HepG2 (cell line): ENCODE measurements around the gene C1orf74. TPM values are rescaled to one million over a fixed set of nuclear protein-coding genes. Genes with fewer than 3 reads are reported as not detected.

Experiments
- ATAC-seq: fragments of 200-7000 bp; cut with Tn5 transposase; 3 replicates; pipeline ENCODE4 v1.9.1; 2020; ENCODE audit warnings: mild to moderate bottlenecking, moderate library complexity
- BruUV-seq: library from RNA; stranded (reverse); fragments of 400-500 nt; replicated peaks from 2 replicates; lab custom pipeline; 2021; lab: Mats Ljungman, UMichigan
- CTCF ChIA-PET: fragments of 300-600 bp; formaldehyde crosslinking; extraction: SDS; loops from one replicate; lab custom pipeline; 2021; ENCODE audit warnings: low total read pairs, inconsistent platforms, low intra/inter-chr PET ratio; lab: Yijun Ruan, JAX
- POLR2A ChIA-PET: fragments of 350-600 bp; sonication (Branson Sonifier 250); formaldehyde crosslinking; loops from one replicate; lab custom pipeline; 2020; ENCODE audit warnings: antibody characterized with exemption, inconsistent platforms; lab: Yijun Ruan, JAX
- DNase-seq: peaks from one replicate; pipeline ENCODE4 v3.0.0-alpha.2; 2015; ENCODE audit warnings: low spot score
- FAIRE-seq: peaks from 3 replicates; lab custom pipeline; 2011; peaks lifted over from hg19 to GRCh38; lab: Jason Lieb, UNC
- H2AFZ ChIP-seq: one replicate; pipeline ENCODE4 v1.6.1; 2011; ENCODE audit warnings: low read length, inconsistent platforms
- H3K27ac ChIP-seq: fragments of 300-600 bp; 3 replicates; pipeline ENCODE4 v1.8.0; 2011; ENCODE audit warnings: mixed run types, mild to moderate bottlenecking, mixed read lengths, low read length, inconsistent platforms; ENCODE audit not compliant: insufficient read depth; ENCODE audit errors: extremely low read length
- H3K27me3 ChIP-seq, 2 experiments: fragments of 200-600 bp in 1 of 2; 2 replicates in 1 of 2; 3 replicates in 1 of 2; pipeline versions ENCODE4 v1.6.0 to v1.8.0; 2011; ENCODE audit warnings: low read length in 2 of 2, mild to moderate bottlenecking in 2 of 2, moderate library complexity in 2 of 2, inconsistent platforms in 1 of 2; ENCODE audit not compliant: insufficient read depth in 2 of 2, control insufficient read depth in 1 of 2
- H3K36me3 ChIP-seq, 2 experiments: fragments of 200-600 bp in 1 of 2; replicated peaks in 1 of 2; 2 replicates in 1 of 2; 3 replicates in 1 of 2; pipeline versions ENCODE4 v1.5.1 to v1.8.0; 2011; ENCODE audit warnings: low read length in 2 of 2, inconsistent platforms in 1 of 2; ENCODE audit not compliant: insufficient read depth in 2 of 2, control insufficient read depth in 1 of 2
- H3K4me1 ChIP-seq: 2 replicates; pipeline ENCODE4 v1.5.1; 2012; ENCODE audit warnings: low read length, inconsistent platforms; ENCODE audit not compliant: insufficient read depth
- H3K4me2 ChIP-seq: 2 replicates; pipeline ENCODE4 v1.6.0; 2011; ENCODE audit warnings: low read depth, low read length, inconsistent platforms
- H3K4me3 ChIP-seq, 3 experiments: fragments of 200-600 bp in 1 of 3; sonication (generic), shearing (Covaris generic) in 1 of 3; replicated peaks in 1 of 3; 2 replicates each; pipeline ENCODE4 v1.5.1; 2011 to 2016; ENCODE audit warnings: low read length in 3 of 3, inconsistent platforms in 2 of 3, low read depth in 2 of 3, mild to moderate bottlenecking in 2 of 3, control low read depth in 1 of 3, mixed read lengths in 1 of 3; ENCODE audit not compliant: insufficient read depth in 1 of 3
- H3K79me2 ChIP-seq: one replicate; pipeline ENCODE4 v1.6.1; 2011; ENCODE audit warnings: low read length, inconsistent platforms; ENCODE audit not compliant: insufficient read depth
- H3K9ac ChIP-seq: 2 replicates; pipeline ENCODE4 v1.6.0; 2011; ENCODE audit warnings: mild to moderate bottlenecking, low read depth, low read length, inconsistent platforms; ENCODE audit not compliant: insufficient read depth
- H3K9me3 ChIP-seq: 2 replicates; pipeline ENCODE4 v1.5.1; 2012; ENCODE audit warnings: mild to moderate bottlenecking, low read length
- H4K20me1 ChIP-seq: 2 replicates; pipeline ENCODE4 v1.6.0; 2011; ENCODE audit warnings: inconsistent platforms, mild to moderate bottlenecking, low read length, moderate library complexity; ENCODE audit not compliant: insufficient read depth
- ADNP ChIP-seq: sonication (generic); formaldehyde crosslinking; IDR thresholded peaks from 2 replicates; pipeline ENCODE4 v1.4.0; 2020; ENCODE audit warnings: missing genetic modification reagents
- CHD4 ChIP-seq: fragments of 200-600 bp; sonication (generic); IDR thresholded peaks from 2 replicates; pipeline ENCODE4 v1.7.0; 2017; ENCODE audit warnings: mild to moderate bottlenecking, low read length, borderline replicate concordance
- GPN1 ChIP-seq: sonication (generic); formaldehyde crosslinking; IDR thresholded peaks from 2 replicates; pipeline ENCODE4 v1.5.1; 2020; ENCODE audit warnings: missing genetic modification reagents, borderline replicate concordance
- KLF11 ChIP-seq: IDR thresholded peaks from 2 replicates; pipeline ENCODE4 v1.6.1; 2016; ENCODE audit warnings: missing compliant biosample characterization
- NR2F6 ChIP-seq, 2 experiments: IDR thresholded peaks; 2 replicates each; pipeline ENCODE4 v1.6.1; 2016; ENCODE audit warnings: antibody characterized with exemption in 1 of 2, mild to moderate bottlenecking in 1 of 2
- SMYD3 ChIP-seq: sonication (generic); formaldehyde crosslinking; IDR thresholded peaks from 2 replicates; pipeline ENCODE4 v1.8.1; 2023; ENCODE audit warnings: mild to moderate bottlenecking, missing genetic modification reagents
- YY1 ChIP-seq: IDR thresholded peaks from 2 replicates; pipeline ENCODE4 v1.6.1; 2011; ENCODE audit warnings: low read length, low read depth, moderate library complexity, mild to moderate bottlenecking; ENCODE audit not compliant: insufficient read depth, insufficient replicate concordance
- ZKSCAN8 ChIP-seq: IDR thresholded peaks from 2 replicates; pipeline ENCODE4 v1.6.1; 2016; ENCODE audit warnings: borderline replicate concordance, missing genetic modification reagents, missing compliant biosample characterization
- ZNF318 ChIP-seq: sonication (generic); formaldehyde crosslinking; IDR thresholded peaks from 2 replicates; pipeline ENCODE4 v1.4.0; 2020; ENCODE audit warnings: mild to moderate bottlenecking, missing genetic modification reagents
- ZNF34 ChIP-seq: sonication (generic); formaldehyde crosslinking; IDR thresholded peaks from 2 replicates; pipeline ENCODE4 v1.4.0; 2020; ENCODE audit warnings: mild to moderate bottlenecking, missing genetic modification reagents, borderline replicate concordance
- ZNF788 ChIP-seq: sonication (generic); formaldehyde crosslinking; IDR thresholded peaks from 2 replicates; pipeline ENCODE4 v1.5.0; 2020; ENCODE audit warnings: mild to moderate bottlenecking, missing genetic modification reagents, borderline replicate concordance
- ZNF83 ChIP-seq: sonication (generic); formaldehyde crosslinking; IDR thresholded peaks from 2 replicates; pipeline ENCODE4 v1.4.0; 2020; ENCODE audit warnings: missing genetic modification reagents, mild to moderate bottlenecking, borderline replicate concordance
- WGBS: methylation state at CpG from one replicate; pipeline ENCODE4 v1.1.6; 2017; ENCODE audit warnings: low lambda C conversion rate; 5-methylcytosine and 5-hydroxymethylcytosine counted together
- in situ Hi-C: cut with HindIII; loops from 2 replicates; pipeline ENCODE4 v1.10.0; 2017; ENCODE audit warnings: low pct_unique_long_range_greater_than_20kb; ENCODE audit not compliant: extremely low pct_ligation_motif_present
- intact Hi-C: fragments of 100-400 bp; cut with micrococcal nuclease; formaldehyde crosslinking; loops from one replicate; pipeline ENCODE4 v1.10.0; 2022; ENCODE audit not compliant: unreplicated experiment
- polyA plus RNA-seq, 8 experiments: library from polyadenylated mRNA; depleted of rRNA in 3 of 8; stranded (reverse) in 7 of 8; unstranded in 1 of 8; fragments of >200 nt; fragmentation: Illumina TruSeq in 4 of 8; extraction: Trizol in 4 of 8; gene quantifications; 2 replicates each; pipeline versions ENCODE4 v1.2.1 to v1.2.3, GENCODE V29; 2011 to 2016; ENCODE audit warnings: low read depth in 4 of 8, missing spikeins in 1 of 8, mixed read lengths in 1 of 8; ENCODE audit not compliant: insufficient read depth in 1 of 8
- total RNA-seq, 5 experiments: library from RNA; depleted of rRNA; stranded (reverse); fragments of >200 nt; fragmentation: Illumina TruSeq; extraction: Trizol; gene quantifications; 2 replicates each; pipeline ENCODE4 v1.2.3, GENCODE V29; 2016; ENCODE audit warnings: low read depth in 1 of 5

C1orf74 gene
- total and polyA plus RNA-seq, 2 of the 13 experiments (the other 11 are each of a cell fraction or from before 2014, with no cell fraction given) = 0.33 to 0.71 TPM

- no peaks in the 10 kb centered on the region for H3K36me3 ChIP-seq
- CTCF ChIA-PET = no interaction called here
- no peak overlapping the region for H3K9ac ChIP-seq
- ATAC-seq (no peak), FAIRE-seq (no peak), DNase-seq (no peak)
- no peak overlapping the region for H3K27ac ChIP-seq
- TF ChIP-seq CHD4 (no peak), GPN1 (CRISPR knock-in tag) (no peak), ZKSCAN8 (CRISPR knock-in tag) (no peak), ZNF318 (CRISPR knock-in tag) (no peak), SMYD3 (CRISPR knock-in tag) (no peak), ZNF788 (CRISPR knock-in tag) (no peak), YY1 (no peak), NR2F6 (IDR thresholded peaks at IDR 0.05) (no peak), NR2F6 (CRISPR knock-in tag; IDR thresholded peaks at IDR 0.05) (no peak), ZNF34 (CRISPR knock-in tag) (no peak), ZNF83 (CRISPR knock-in tag) (no peak), ADNP (CRISPR knock-in tag) (no peak), KLF11 (no peak)
- no peak overlapping the region for H3K4me3 ChIP-seq
- 15% methylated on average over 3 of the region's 3 CpGs for WGBS
- H3K79me2 ChIP-seq = no peaks in the 10 kb centered on the region
- BruUV-seq = no TSS peak
- H3K27me3 ChIP-seq = no peaks in the 10 kb centered on the region; a peak in 1 of 5 replicates
- in situ Hi-C loops = no loop called here
- intact Hi-C loops = no loop called here
- H3K4me1 ChIP-seq = peaks cover 5% of the 10 kb centered on the region
- POLR2A ChIA-PET = no interaction called here
- H4K20me1 ChIP-seq = no peaks in the 10 kb centered on the region
- H3K4me2 ChIP-seq = no peak overlapping the region
- H2AFZ ChIP-seq = no peak overlapping the region
- H3K9me3 ChIP-seq = no peaks in the 10 kb centered on the region
Observed at GRCh38 chr1:209752890-209753289, 31.5 kb downstream of the C1orf74 start.
